ENCODE results near the gene KLRF2.
"Not testable (repeated sequence)": the region's sequence is repeated elsewhere in the genome, so short reads cannot be mapped to it uniquely, and the experiment has no call there.

Gene KLRF2, protein sequence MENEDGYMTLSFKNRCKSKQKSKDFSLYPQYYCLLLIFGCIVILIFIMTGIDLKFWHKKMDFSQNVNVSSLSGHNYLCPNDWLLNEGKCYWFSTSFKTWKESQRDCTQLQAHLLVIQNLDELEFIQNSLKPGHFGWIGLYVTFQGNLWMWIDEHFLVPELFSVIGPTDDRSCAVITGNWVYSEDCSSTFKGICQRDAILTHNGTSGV

DNA sequence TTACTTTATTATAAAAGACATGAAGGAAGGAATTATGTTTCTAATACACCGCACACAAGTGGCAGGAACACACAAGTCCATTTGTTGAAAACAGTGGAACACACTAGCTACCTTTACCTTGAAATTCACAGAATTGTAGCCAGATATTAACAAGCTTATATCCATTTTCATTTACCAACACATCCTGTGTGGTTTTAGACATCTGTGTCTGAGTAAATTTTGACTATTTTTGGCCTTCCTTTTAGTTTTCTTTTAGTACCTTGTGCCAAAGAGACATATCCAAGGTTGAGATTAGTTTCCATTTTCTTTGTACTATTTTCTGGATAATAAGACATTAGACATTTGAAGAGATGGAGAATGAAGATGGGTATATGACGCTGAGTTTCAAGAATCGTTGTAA lies at the start of gene KLRF2:
KLRF2 (plus strand) TSS at position 244 of the 400 bp plus-strand sequence; CDS start at position 351, 107 bp downstream.
- DNase-seq (ENCODE audit: low spot score), result no peak

DNA sequence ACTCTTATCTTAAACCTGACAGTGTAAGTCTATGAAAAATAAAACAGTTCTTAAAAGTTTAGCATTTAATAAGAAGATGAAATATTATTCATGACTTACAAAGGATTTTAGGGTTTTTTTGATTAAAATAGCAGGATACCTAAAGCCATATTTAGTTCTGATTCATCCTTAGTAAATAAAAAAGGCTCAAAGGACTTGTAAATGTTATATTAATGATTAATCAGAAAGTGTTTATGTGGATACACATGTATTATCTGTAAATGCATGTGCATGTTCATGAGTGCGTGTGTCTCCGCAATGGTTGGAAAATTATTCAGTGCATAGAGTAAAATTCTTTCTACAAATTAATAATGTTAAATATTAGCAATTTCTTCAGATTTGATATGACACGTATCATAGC lies 49.6 kb upstream of the KLRF2 start:
- no peak for DNase-seq (ENCODE audit: low spot score)

DNA sequence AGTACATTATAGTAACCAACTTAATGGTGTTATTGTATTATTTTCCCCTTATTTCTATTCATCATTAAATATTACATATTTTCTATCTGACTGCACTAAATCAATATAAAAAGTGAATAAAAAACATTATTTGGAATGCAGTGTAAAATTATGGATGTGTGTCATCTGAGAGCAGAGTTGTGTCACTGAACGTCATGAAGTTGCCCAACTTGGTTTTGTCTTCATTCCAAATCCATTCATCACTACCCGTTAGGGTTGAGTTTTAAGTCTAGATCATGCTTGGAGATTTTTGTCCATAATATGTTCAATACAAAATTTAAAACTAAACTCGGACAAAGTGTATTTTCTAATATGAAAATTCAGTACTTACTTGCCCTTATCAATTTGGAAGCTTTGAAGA lies 37.9 kb upstream of the KLRF2 start:
- DNase-seq (ENCODE audit: low spot score), result no peak

DNA sequence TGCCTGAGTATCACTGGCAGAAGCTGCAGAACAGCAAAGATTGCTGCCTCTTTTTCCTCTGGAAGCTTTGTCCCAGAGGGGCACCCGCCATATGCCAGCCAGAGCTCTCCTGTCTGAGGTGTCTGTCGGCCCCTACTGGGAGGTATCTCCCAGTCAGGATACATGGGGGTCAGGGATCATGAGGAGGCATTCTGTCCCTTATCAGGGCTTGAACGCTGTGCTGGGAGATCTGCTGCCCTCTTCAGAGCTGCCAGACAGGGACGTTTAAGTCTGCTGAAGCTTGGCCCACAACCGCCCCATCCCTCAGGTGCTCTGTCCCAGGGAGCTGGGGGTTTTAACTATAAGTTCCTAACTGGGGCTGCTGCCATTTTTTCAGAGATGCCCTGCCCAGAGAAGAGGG lies 32.4 kb upstream of the KLRF2 start:
- no peak for DNase-seq (ENCODE audit: low spot score)

DNA sequence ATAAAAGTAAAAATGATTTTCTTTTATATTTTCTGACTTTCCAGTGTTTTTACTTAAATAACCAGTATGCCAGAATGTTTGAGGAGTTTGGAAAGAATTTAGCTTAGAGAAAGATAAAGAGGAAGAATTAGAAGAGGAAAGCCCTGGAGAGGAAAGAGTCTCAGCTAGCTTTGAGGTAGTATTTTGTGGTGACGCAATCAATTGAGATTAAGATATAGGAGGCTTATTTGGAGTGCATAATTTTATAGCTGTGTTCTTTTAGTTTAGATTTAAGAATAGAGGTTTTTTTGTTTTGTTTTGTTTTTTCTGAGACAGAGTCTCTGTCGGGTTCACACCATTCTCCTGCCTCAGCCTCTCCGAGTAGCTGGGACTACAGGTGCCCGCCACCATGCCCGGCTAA lies 30.2 kb upstream of the KLRF2 start:
- no peak for DNase-seq (ENCODE audit: low spot score)

DNA sequence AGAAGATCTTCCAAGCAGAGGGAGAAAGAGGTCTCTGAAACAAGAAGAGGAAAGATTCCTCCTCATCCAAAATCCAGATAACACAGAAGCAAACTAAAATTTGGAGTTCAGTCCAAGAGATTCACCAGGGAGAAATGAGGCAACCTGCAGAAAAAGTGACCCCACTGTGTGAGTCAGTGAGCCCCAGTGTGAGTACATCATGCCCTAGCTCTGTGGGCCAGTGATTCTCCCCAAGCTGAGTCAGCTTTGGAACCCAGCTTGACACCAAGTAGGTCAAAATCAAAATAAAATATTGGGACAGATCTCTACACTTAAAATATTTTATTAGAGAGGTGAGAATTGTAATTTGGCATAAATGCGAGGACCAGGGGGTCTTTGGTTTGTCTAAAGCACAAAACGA lies 29.4 kb upstream of the KLRF2 start:
- DNase-seq (ENCODE audit: low spot score), result no peak

DNA sequence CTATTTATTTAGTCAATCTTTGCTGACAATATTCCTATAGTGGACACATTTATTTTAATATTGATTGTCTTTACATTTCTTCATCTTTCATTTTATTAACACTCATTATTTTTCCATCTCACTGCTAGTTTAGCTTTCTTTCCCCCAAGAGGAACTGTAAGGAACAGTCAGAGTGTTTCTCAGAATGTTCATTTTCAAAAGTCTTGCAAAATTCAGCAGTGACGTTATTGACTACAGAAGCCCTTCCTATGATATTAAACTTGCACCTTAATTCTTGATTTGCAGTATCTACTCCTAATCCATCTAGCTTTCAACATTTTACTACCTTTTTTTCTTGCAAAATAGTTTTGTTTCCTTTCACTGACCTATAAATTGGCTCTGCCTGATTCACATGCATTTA lies 25.1 kb upstream of the KLRF2 start:
- DNase-seq (ENCODE audit: low spot score), result no peak

DNA sequence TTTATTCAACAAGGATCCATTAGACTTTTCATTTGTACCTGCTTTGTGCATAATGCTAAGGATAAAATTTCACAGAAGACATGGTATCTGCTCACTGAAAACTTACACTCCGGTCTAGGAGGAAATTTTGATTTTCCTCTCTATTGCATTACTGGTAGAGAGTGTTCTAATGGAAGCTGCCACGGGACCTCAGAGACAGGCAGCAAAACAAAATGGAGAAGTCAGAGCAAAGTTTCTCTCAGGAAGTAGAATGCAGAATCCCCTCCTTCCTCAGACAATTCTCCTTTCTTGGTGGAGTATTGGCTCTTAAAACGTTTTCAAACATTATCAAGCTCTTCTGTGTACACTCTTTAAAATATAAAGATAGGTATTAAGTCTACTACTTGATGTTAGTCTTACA lies 24.4 kb upstream of the KLRF2 start:
- no peak for DNase-seq (ENCODE audit: low spot score)

DNA sequence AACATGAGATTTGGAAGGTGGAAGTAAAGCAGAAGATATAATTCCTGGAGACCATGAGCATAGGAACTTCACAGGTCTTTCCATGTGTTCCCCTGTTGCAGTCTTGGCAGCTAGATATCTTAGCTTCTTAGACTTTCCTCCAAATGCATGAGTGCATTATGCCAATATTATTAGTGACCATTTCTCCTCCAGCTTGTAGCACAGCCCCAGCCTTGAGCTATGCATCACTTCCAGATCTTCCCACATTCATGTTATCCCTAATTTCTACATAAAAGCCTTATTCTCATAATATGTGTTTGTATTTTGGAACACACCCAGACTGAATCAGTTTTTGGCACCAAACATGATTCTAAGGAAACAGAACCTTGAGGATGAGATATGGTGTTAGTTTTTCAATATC lies 23.2 kb upstream of the KLRF2 start:
- no peak for DNase-seq (ENCODE audit: low spot score)

DNA sequence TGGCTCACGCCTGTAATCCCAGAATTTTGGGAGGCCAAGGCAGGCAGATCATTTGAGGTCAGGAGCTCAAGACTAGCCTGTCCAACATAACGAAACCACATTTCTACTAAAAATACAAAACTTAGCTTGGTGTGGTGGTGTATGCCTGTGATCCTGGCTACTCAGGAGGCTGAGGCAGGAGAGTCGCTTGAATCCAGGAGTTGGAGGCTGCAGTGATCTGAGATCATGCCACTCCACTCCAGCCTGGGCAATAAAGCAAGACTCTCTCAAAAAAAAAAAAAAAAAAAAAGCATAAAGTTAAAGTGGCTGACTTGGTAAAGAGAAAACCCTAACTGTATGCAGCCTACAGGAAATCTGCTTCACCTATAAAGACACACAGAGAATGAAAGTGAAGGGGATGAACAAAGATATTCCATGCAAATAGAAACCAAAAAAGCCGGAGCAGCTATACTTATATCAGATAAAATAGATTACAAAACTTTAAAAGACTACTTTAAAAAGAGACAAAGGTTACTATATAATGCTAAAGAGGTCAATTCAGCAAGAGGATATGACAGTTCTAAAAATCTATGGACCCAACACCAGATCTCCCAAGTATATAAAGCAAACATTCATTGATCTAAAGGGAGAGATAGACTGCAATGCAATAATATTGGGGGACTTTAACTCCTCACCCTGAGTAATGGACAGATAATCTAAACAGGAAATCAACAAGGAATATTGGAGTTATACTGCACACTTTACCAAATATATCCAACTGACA lies 16.2 kb upstream of the KLRF2 start:
- no peak for DNase-seq (ENCODE audit: low spot score)

DNA sequence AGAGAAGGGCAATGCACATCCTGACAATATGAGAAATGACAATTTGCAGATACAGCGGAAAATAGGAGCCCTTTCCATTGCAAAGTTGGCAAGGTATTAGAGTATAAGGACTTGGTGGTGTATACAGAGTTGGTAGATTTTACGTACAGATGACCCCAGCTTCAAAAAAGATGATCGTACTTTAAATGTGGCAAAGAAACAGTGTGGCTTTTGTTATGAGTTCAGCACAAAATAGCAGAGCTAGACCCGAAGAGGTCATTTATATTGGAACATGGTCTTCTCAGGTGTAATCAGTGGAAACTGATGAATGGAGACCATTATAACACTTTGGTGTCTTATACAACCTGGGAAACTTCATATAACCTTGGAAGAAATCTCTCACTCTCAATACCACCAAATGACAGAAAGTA lies 14.4 kb upstream of the KLRF2 start:
- DNase-seq (ENCODE audit: low spot score), result no peak

DNA sequence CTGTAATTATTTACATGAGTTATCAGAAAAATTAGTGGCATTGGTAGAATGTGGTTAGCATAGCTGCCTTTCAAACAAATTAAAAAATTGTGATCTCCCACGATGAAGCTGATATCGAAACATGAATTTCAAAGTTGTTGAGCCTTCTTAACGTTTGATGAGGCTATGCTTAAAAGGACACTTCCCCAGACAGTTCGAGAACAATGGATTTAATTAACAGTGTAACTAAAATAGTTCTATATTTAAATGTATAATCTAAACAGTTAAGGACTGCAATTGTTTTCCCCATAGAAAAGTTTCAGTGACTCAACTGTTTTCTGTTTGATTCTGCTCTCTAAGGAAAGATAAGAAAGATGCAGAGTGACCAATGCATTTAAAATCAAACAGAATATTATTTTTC lies 13.8 kb upstream of the KLRF2 start:
- no peak for DNase-seq (ENCODE audit: low spot score)

DNA sequence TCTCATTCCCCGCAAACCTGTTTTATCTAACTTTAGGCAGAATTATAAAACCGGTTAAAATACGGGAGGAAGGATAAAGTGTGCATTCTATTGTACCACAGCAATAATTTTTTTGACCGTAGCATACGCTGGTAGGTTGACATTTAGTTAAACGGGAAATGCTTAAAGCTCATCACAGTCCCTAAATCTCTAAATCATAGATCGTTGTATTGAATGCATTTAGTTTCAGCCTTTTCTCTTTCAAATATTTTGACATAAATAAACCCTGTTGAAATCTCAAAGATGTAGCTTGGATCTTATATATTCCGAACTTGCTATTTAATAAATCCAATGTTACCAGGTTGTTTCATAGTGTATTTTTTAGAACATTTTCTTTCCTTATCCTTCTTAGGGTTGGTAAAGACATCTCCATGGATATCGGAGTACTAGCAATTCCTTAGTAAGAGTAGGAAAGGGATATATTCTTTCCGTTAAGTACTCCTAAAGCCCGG lies 12.9 kb upstream of the KLRF2 start:
- DNase-seq (ENCODE audit: low spot score), result no peak

DNA sequence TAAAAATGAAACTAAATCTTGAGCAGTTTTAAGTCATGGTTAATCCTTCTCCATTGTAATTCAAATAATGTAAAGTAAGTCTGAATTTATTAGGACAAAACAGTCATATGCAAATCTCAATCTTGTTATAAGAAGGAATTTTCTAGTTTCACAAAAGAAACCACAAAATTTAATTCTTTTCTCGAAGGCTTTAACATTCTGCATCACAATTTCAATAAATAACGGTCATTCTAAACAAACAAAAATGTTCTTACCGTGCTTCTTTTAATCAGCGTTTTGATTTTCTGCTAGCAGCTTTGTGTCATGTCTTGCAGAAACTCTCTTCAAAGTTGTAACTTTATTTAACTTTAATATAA lies 12.4 kb upstream of the KLRF2 start:
- no peak for DNase-seq (ENCODE audit: low spot score)

DNA sequence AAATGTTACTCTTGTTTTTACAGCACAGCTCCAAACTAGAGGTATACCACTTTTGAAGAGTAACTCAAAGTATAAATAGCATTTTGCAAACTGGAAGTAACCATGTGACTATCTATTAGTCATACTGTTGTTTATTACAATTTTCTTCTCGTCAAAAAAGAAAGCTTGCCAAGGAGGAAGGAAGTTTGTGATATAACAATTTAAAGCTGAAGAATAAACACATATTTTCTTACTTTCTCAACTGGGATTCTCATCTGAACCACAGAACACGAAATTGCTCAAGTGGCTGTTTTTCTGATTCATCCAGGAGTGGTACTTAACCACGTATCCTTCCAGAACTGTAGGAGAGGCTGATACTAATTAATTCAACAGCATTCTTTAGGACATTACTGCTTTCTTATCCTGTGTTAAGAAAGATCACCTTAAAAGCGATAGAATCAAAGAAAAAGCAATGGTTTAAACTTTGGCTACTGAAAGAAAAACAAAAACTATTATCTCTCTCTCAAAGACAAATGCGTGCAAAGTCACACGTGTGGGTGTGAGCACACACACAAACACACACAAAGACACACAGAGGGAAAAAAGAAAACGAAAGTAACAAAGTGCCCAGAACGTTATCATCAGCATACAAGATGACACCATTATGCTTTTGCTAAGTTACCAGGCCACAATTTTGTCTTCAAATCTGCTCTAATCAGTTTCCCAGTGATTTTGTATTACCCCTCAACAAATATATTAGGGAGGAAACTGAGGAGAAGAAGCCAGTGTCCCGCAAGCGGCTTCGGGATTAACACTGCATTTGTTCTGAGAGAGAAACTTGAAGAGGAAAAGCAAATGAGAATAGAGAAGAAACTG lies 11.8 kb upstream of the KLRF2 start, which contains the start of gene CLEC2B:
CLEC2B (minus strand) TSS at position 48 of the 855 bp plus-strand sequence.
- DNase-seq (ENCODE audit: low spot score), result peak; percentile 14

DNA sequence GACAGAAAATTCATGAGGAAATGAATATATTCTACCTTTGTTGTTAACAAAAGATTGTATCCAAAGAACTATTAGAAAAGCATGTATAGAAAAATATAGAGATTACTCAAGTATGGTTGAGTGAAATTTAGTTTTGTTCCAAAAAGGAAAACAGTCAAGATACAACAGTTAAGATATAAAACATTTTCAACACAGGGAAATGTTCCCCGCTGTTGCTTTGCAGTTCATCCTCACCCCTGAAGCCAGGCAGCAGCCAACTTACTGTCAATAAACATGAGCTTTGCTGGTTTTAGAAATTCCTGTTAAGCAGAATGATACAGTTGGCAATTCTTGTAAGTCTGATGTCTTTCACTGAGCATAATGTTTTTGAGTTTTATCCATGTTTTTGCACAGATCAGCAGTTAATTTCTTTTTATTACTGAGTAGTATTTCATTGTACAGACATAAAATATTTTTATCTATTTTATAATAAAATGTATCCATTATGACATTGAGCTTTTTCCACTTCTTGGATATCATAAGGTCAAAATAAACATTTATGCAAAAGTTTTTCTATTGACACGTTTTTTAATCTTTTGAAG lies 10.9 kb upstream of the KLRF2 start:
- DNase-seq (ENCODE audit: low spot score), result peak; percentile 4

DNA sequence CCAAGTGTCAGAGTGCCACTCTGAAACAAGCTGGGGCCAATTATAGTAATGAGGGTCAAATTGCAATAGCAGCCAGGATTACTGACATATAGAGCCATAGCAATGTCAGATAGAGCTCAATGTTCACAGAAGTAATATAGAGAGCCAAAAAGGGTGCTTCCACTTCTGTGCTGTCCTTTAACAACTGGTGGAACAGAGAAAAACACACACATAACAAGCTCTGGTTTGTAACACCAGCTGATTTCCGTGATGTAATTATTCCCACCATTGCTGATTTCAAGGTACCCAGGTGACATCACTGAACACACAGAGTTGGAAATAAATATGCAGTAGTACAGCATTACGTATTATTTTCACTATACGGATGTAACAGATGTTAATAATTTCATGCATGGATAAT lies 9.1 kb upstream of the KLRF2 start:
- DNase-seq (ENCODE audit: low spot score), result no peak

DNA sequence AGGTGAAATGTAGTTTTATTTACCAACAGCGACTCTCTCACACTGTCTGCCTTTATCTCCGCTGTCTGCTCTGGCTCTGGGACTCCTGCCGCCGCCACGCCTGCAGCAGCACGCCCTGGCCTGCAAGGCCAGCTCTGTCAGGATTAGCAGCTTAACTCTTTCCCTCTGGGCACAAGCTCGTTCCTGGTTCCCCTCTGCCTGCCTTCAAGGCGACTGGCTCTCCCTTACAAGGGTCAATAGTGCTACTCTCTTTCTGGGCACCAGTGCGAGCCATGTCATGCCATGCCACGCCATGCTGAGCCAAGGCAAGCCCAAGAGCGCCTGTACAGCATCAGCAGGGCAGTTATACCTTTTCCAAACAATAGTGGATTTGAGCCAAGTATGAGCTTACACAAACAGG lies 8.5 kb upstream of the KLRF2 start:
- DNase-seq (ENCODE audit: low spot score), result no peak

DNA sequence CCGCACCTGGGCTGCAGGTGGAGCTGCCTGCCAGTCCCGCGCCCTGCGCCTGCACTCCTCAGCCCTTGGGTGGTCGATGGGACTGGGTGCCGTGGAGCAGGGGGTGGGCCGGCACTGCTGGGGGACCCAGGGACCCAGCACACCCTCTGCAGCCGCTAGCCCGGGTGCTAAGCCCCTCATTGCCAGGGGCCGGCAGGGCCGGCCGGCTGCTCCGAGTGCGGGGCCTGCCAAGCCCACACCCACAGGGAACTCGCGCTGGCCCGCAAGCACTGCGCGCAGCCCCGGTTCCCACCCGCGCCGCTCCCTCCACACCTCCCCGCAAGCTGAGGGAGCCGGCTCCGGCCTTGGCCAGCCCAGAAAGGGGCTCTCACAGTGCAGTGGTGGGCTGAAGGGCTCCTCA lies 5.2 kb upstream of the KLRF2 start:
- DNase-seq (ENCODE audit: low spot score), result not testable (repeated sequence)

DNA sequence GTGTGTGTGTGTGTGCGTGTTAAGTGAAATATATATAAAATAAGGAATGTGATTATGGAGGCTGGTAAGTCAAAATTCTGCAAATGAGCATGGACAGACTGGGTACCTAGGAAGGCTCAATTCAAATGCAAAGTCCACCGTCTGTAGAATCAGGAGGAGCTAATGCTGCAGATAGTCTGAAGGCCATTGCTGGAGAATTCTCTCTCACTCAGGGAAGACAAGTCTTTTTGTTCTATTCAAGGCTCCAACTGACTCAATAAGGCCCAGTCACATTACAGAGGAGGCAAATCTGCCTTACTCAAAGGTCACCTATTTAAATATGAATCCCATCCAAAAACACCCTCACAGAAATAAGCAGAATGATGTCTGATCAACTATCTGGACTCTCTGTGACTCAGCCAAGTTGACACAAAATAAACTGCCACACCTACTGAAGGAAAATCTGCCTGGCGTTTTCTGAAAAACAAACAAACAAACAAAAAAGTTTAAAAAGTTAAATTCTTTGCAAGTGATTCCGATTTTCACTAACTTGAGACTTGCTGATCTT lies 684 bp upstream of the KLRF2 start:
- DNase-seq (ENCODE audit: low spot score), result no peak

DNA sequence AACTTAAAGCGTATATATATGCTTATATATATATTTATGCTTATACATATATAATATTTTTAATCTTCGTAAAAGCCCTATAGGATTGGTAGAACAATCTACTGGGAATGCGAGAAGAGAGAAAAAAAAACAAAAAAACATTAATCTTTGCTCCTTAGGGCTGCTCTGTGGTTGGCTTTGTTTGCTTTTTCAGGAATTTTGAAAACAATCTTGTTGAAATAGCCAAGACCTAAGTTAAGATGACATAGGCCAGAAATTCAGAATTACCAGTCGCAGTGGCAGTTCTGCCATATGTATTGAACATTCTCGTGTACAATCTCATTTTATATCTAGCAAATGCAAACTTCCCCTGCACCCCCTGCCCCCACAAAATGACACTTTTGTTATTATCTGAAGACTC lies 699 bp downstream of the KLRF2 start:
- no peak for DNase-seq (ENCODE audit: low spot score)

DNA sequence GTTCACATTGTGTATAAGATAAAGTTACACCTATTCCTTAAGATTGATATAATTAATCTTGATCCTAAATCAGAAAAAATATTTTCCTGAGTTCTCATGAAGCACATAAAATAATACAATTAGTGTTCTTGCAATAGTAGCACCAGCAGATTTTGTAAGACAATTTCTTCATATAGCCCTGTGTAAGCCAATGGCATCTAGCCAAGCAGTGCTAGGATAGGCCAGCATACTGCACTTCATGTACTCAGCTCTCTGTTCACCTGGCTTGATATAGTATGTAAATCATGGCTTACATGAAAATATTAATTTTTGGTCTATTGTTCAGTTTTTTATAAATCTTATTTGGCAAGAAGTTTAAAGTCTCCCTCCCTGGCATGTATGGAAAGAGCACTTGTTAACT lies 1.9 kb downstream of the KLRF2 start:
- DNase-seq (ENCODE audit: low spot score), result no peak

Data from hepatic stellate cell (primary cell).